Cardiac septum (tissue), 1 donor: Measurements from ENCODE around the gene MAD1L1. TPM values are rescaled to one million over a fixed set of nuclear protein-coding genes. Genes with fewer than 3 reads are reported as not detected.
"Not testable (repeated sequence)": the region's sequence is repeated elsewhere in the genome, so short reads cannot be mapped to it uniquely, and the experiment has no call there.

Source experiments
- DNase-seq: peaks from one replicate; pipeline ENCODE4 v3.0.0-alpha.2; 2020; ENCODE audit warnings: low spot score
- intact Hi-C: fragments of 100-400 bp; cut with DNase I; formaldehyde crosslinking; loops from one replicate; pipeline ENCODE4 v1.14.0; 2022
- total RNA-seq: library from RNA; stranded (reverse); fragmentation: NEBNext Ultra II Directional; extraction: Animal tissue kit (Norgen Biotek cat#: 25700); gene quantifications from one replicate; pipeline ENCODE4 v1.2.1, GENCODE V29; 2021
- donor health status: DM: no; HTN: no; CAD: no.

Gene MAD1L1
- total RNA-seq, 1 donor from 2014 or later: 13.5 TPM

GRCh38 chr7:1940863-1941262, 291.9 kb downstream of the MAD1L1 start:
- no peak for DNase-seq
- intact Hi-C loops: no loop called here

- DNase-seq: no peak
- intact Hi-C loops: no loop called here
Measured at GRCh38 chr7:1940402-1940786, 292.4 kb downstream of the MAD1L1 start.

GRCh38 chr7:1939434-1940401, 293.0 kb downstream of the MAD1L1 start:
- no peak for DNase-seq
- intact Hi-C loops: no loop called here

GRCh38 chr7:1938788-1939433, 293.8 kb downstream of the MAD1L1 start:
- intact Hi-C loops: no loop called here

GRCh38 chr7:1937252-1937605, 295.5 kb downstream of the MAD1L1 start:
- DNase-seq: no peak
- intact Hi-C loops: no loop called here

More at GRCh38 chr7:1938788-1939433, 293.8 kb downstream of the MAD1L1 start:
- DNase-seq: no peak

GRCh38 chr7:1936531-1937251, 296.1 kb downstream of the MAD1L1 start:
- intact Hi-C loops: no loop called here
- no peak for DNase-seq

- intact Hi-C loops: no loop called here
- DNase-seq: no peak
Measured at GRCh38 chr7:1936006-1936310, 296.8 kb downstream of the MAD1L1 start.

- DNase-seq: no peak
- intact Hi-C loops: no loop called here
Measured at GRCh38 chr7:1935176-1936005, 297.4 kb downstream of the MAD1L1 start.

- intact Hi-C loops: no loop called here
- no peak for DNase-seq
Measured at GRCh38 chr7:1934756-1935155, 298.0 kb downstream of the MAD1L1 start.

GRCh38 chr7:1934017-1934416, 298.7 kb downstream of the MAD1L1 start:
- no peak for DNase-seq
- intact Hi-C loops: no loop called here

- DNase-seq: no peak
- intact Hi-C loops: no loop called here
Measured at GRCh38 chr7:1933066-1933750, 299.5 kb downstream of the MAD1L1 start.

- no peak for DNase-seq
- intact Hi-C loops: no loop called here
Measured at GRCh38 chr7:1931951-1932270, 300.8 kb downstream of the MAD1L1 start.

GRCh38 chr7:1931256-1931950, 301.3 kb downstream of the MAD1L1 start:
- intact Hi-C loops: no loop called here
- DNase-seq: no peak

- intact Hi-C loops: no loop called here
- no peak for DNase-seq
Measured at GRCh38 chr7:1930381-1931065, 302.2 kb downstream of the MAD1L1 start.

- intact Hi-C loops, DNase-seq: not testable (repeated sequence)
Measured at GRCh38 chr7:1929349-1929925, 303.3 kb downstream of the MAD1L1 start.

GRCh38 chr7:1928645-1929348, 303.9 kb downstream of the MAD1L1 start:
- DNase-seq: no peak
- intact Hi-C loops: no loop called here
